HCT116 (cell line): Measurements from ENCODE around the gene STRN. TPM values are rescaled to one million over a fixed set of nuclear protein-coding genes. Genes with fewer than 3 reads are reported as not detected.

Source experiments
- ATAC-seq: fragments of 200-7000 bp; cut with Tn5 transposase; 2 replicates; pipeline ENCODE4 v1.9.1; 2020; ENCODE audit warnings: mild to moderate bottlenecking, moderate library complexity
- BruUV-seq: library from RNA; stranded (reverse); fragments of 400-500 nt; replicated peaks from 2 replicates; lab custom pipeline; 2021; lab: Mats Ljungman, UMichigan
- CTCF ChIA-PET: fragments of 300-600 bp; sonication (Branson Sonifier 250); formaldehyde crosslinking; loops from one replicate; lab custom pipeline; 2021; ENCODE audit warnings: antibody characterized with exemption; lab: Charles Lee
- POLR2A ChIA-PET: fragments of 300-600, 350-600 bp; sonication (Branson Sonifier 250); formaldehyde crosslinking; loops from one replicate; lab custom pipeline; 2021; ENCODE audit warnings: antibody characterized with exemption; lab: Charles Lee
- RAD21 ChIA-PET, 2 experiments: fragments of 300-600 bp; sonication (Branson Sonifier 250); formaldehyde crosslinking; loops; one replicate each; lab custom pipeline; 2023; ENCODE audit warnings: low total read pairs in 2 of 2; ENCODE audit not compliant: uncharacterized antibody in 2 of 2, unreplicated experiment in 2 of 2, low non-redundant PET in 1 of 2; lab: Charles Lee
- DNase-seq: peaks from one replicate; pipeline ENCODE4 v3.0.0-alpha.2; 2010; ENCODE audit warnings: low read depth, low spot score
- H2AFZ ChIP-seq: fragments of 200-600 bp; shearing (Covaris generic), sonication (generic); 2 replicates; pipeline ENCODE4 v1.6.1; 2017; ENCODE audit warnings: low read depth, mixed run types, mixed read lengths, antibody characterized with exemption, low read length; ENCODE audit not compliant: poor library complexity, severe bottlenecking
- H3K27ac ChIP-seq: 2 replicates; pipeline ENCODE4 v1.5.1; 2012; ENCODE audit warnings: low read depth, low read length
- H3K27me3 ChIP-seq: fragments of 200-600 bp; sonication (generic); 2 replicates; pipeline ENCODE4 v1.6.1; 2016; ENCODE audit warnings: mixed run types, low read length, mixed read lengths; ENCODE audit not compliant: insufficient read depth
- H3K36me3 ChIP-seq, 2 experiments: fragments of 200-500 bp in 1 of 2; fragments of 200-600 bp in 1 of 2; sonication (Bioruptor generic) in 1 of 2; sonication (generic) in 1 of 2; 2 replicates each; pipeline versions ENCODE4 v1.5.1 to v1.6.1; 2014 to 2016; ENCODE audit warnings: low read length in 2 of 2, inconsistent platforms in 1 of 2, mixed read lengths in 1 of 2, mixed run types in 1 of 2; ENCODE audit not compliant: insufficient read depth in 2 of 2, control insufficient read depth in 1 of 2
- H3K4me1 ChIP-seq, 2 experiments: fragments of 200-600 bp in 1 of 2; sonication (generic) in 1 of 2; 2 replicates each; pipeline versions ENCODE4 v1.5.1 to v1.6.1; 2012 to 2017; ENCODE audit warnings: low read length in 2 of 2, inconsistent platforms in 1 of 2, mild to moderate bottlenecking in 1 of 2, mixed read lengths in 1 of 2, mixed run types in 1 of 2, moderate library complexity in 1 of 2; ENCODE audit not compliant: insufficient read depth in 2 of 2, control insufficient read depth in 1 of 2
- H3K4me2 ChIP-seq: fragments of 200-600 bp; sonication (generic); 2 replicates; pipeline ENCODE4 v1.6.1; 2017; ENCODE audit warnings: mixed run types, low read length, mixed read lengths
- H3K4me3 ChIP-seq, 2 experiments: fragments of 200-600 bp in 1 of 2; sonication (generic) in 1 of 2; replicated peaks in 1 of 2; 2 replicates each; pipeline ENCODE4 v1.5.1; 2011 to 2016; ENCODE audit warnings: low read length in 2 of 2, control low read depth in 1 of 2, low read depth in 1 of 2, mild to moderate bottlenecking in 1 of 2, mixed read lengths in 1 of 2, mixed run types in 1 of 2
- H3K79me2 ChIP-seq: fragments of 200-600 bp; sonication (generic); 2 replicates; pipeline ENCODE4 v1.6.1; 2017; ENCODE audit warnings: mild to moderate bottlenecking, mixed run types, low read length, moderate library complexity, mixed read lengths; ENCODE audit not compliant: insufficient read depth
- H3K9ac ChIP-seq: fragments of 200-600 bp; sonication (generic); 2 replicates; pipeline ENCODE4 v1.6.1; 2016; ENCODE audit warnings: low read length, mixed read lengths
- H3K9me2 ChIP-seq: fragments of 200-600 bp; sonication (generic), shearing (Covaris generic); 2 replicates; pipeline ENCODE4 v1.6.1; 2017; ENCODE audit warnings: mixed run types, mild to moderate bottlenecking, moderate library complexity; ENCODE audit not compliant: insufficient read depth
- H3K9me3 ChIP-seq, 2 experiments: fragments of 200-500 bp in 1 of 2; fragments of 200-600 bp in 1 of 2; sonication (Bioruptor generic) in 1 of 2; sonication (generic) in 1 of 2; 2 replicates each; pipeline ENCODE4 v1.6.1; 2014 to 2017; ENCODE audit warnings: low read length in 2 of 2, mixed read lengths in 2 of 2, inconsistent platforms in 1 of 2, low read depth in 1 of 2, mild to moderate bottlenecking in 1 of 2, mixed run types in 1 of 2, moderate library complexity in 1 of 2; ENCODE audit not compliant: control insufficient read depth in 1 of 2, insufficient read depth in 1 of 2
- H4K20me1 ChIP-seq: fragments of 200-600 bp; sonication (generic), shearing (Covaris generic); 2 replicates; pipeline ENCODE4 v1.6.1; 2017; ENCODE audit warnings: mixed run types, mild to moderate bottlenecking, moderate library complexity; ENCODE audit not compliant: insufficient read depth
- CBX3 ChIP-seq: IDR thresholded peaks from 2 replicates; pipeline ENCODE4 v1.6.1; 2012; ENCODE audit warnings: low read depth
- CEBPB ChIP-seq: IDR thresholded peaks from 2 replicates; pipeline ENCODE4 v1.6.1; 2012; ENCODE audit warnings: low read depth
- EGR1 ChIP-seq: IDR thresholded peaks from 2 replicates; pipeline ENCODE4 v1.6.1; 2012; ENCODE audit warnings: low read depth
- ELF1 ChIP-seq: IDR thresholded peaks from 2 replicates; pipeline ENCODE4 v1.6.1; 2012; ENCODE audit warnings: low read depth, borderline replicate concordance
- EZH2 ChIP-seq: fragments of 200-600 bp; sonication (generic); IDR thresholded peaks from 2 replicates; pipeline ENCODE4 v1.6.1; 2017; ENCODE audit warnings: antibody characterized with exemption, mixed run types
- EZH2phosphoT487 ChIP-seq: fragments of 200-600 bp; IDR thresholded peaks from 2 replicates; pipeline ENCODE4 v1.6.1; 2018; ENCODE audit warnings: antibody characterized with exemption, borderline replicate concordance
- FOSL1 ChIP-seq: IDR thresholded peaks from 2 replicates; pipeline ENCODE4 v1.6.1; 2012; ENCODE audit warnings: low read depth
- MAX ChIP-seq: IDR thresholded peaks from 2 replicates; pipeline ENCODE4 v1.6.1; 2012
- REST ChIP-seq: IDR thresholded peaks from 2 replicates; pipeline ENCODE4 v1.6.1; 2012; ENCODE audit warnings: low read depth
- SIN3A ChIP-seq: IDR thresholded peaks from 2 replicates; pipeline ENCODE4 v1.6.1; 2012; ENCODE audit warnings: low read depth
- SP1 ChIP-seq: IDR thresholded peaks from 2 replicates; pipeline ENCODE4 v1.6.1; 2012; ENCODE audit warnings: low read depth
- SRF ChIP-seq: IDR thresholded peaks from 2 replicates; pipeline ENCODE4 v1.6.1; 2012; ENCODE audit warnings: low read depth
- YY1 ChIP-seq: IDR thresholded peaks from 2 replicates; pipeline ENCODE4 v1.6.1; 2011; ENCODE audit warnings: low read length, low read depth, moderate library complexity, mild to moderate bottlenecking; ENCODE audit not compliant: insufficient replicate concordance; ENCODE audit errors: extremely low read depth
- ZFX ChIP-seq: fragments of 450-650 bp; IDR thresholded peaks from 2 replicates; pipeline ENCODE4 v1.6.1; 2017
- ZNF274 ChIP-seq: fragments of 200-500 bp; sonication (Bioruptor generic); IDR thresholded peaks from 2 replicates; pipeline ENCODE4 v1.6.1; 2014; ENCODE audit warnings: mild to moderate bottlenecking, low read depth, low read length, inconsistent platforms
- intact Hi-C: fragments of 100-400 bp; cut with micrococcal nuclease; formaldehyde crosslinking; loops from 2 replicates; pipeline ENCODE4 v1.10.0; 2022
- total RNA-seq: library from RNA; stranded (reverse); gene quantifications from one replicate; pipeline ENCODE4 v1.2.1, GENCODE V29; 2021; ENCODE audit not compliant: unreplicated experiment
- TF ChIP-seq, protein P1 (sequence below): IDR thresholded peaks from 2 replicates; pipeline ENCODE4 v1.6.1; 2011; ENCODE audit warnings: mild to moderate bottlenecking, low read length, moderate library complexity; ENCODE audit not compliant: insufficient replicate concordance; ENCODE audit errors: extremely low read depth
- TF ChIP-seq, protein P2 (sequence below): IDR thresholded peaks from 2 replicates; pipeline ENCODE4 v1.6.1; 2012

Gene STRN
- total RNA-seq, 1 experiment from 2014 or later = 26.4 TPM

DNA sequence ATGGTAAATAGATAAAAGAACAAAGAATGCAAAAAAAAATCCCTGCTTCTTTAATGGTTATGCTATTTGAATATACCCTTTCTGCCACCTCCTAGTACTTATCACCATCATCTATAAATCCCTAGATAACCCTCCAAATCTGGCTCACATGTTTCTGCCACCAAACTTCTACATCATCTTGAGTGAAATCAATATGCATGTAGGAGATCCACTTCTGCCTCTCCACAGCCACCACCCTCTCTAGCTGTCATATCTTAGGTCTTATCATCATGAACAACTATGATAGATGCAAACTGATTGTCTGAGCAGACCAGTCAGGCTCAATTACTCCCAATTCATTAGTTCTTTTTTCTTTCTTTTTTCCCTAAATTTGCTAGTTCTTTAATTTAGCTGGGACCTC lies 55.3 kb downstream of the STRN start:
- no peaks in the 10 kb centered on the region for H3K9me3 ChIP-seq
- H3K27ac ChIP-seq = no peak overlapping the region
- no peak overlapping the region for H3K4me2 ChIP-seq
- intact Hi-C loops = no loop called here
- H3K9me2 ChIP-seq = no peaks in the 10 kb centered on the region
- no peak overlapping the region for H3K9ac ChIP-seq
- BruUV-seq = no TSS peak
- H3K36me3 ChIP-seq = no peaks in the 10 kb centered on the region
- RAD21 ChIA-PET = no interaction called here
- no peaks in the 10 kb centered on the region for H3K27me3 ChIP-seq
- no peak overlapping the region for H3K4me3 ChIP-seq
- no peaks in the 10 kb centered on the region for H3K4me1 ChIP-seq
- H4K20me1 ChIP-seq = no peaks in the 10 kb centered on the region
- POLR2A ChIA-PET = no interaction called here
- H3K79me2 ChIP-seq = no peaks in the 10 kb centered on the region
- TF ChIP-seq SRF (no peak), ELF1 (no peak), MAX (no peak), EZH2 (no peak), YY1 (no peak), EGR1 (no peak), REST (no peak), EZH2phosphoT487 (no peak), FOSL1 (no peak), SIN3A (no peak), CEBPB (no peak), SP1 (no peak), CBX3 (no peak), ZNF274 (no peak), ZFX (no peak)
- TF ChIP-seq, protein P1, sequence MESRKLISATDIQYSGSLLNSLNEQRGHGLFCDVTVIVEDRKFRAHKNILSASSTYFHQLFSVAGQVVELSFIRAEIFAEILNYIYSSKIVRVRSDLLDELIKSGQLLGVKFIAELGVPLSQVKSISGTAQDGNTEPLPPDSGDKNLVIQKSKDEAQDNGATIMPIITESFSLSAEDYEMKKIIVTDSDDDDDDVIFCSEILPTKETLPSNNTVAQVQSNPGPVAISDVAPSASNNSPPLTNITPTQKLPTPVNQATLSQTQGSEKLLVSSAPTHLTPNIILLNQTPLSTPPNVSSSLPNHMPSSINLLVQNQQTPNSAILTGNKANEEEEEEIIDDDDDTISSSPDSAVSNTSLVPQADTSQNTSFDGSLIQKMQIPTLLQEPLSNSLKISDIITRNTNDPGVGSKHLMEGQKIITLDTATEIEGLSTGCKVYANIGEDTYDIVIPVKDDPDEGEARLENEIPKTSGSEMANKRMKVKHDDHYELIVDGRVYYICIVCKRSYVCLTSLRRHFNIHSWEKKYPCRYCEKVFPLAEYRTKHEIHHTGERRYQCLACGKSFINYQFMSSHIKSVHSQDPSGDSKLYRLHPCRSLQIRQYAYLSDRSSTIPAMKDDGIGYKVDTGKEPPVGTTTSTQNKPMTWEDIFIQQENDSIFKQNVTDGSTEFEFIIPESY = no peak
- TF ChIP-seq, protein P2, sequence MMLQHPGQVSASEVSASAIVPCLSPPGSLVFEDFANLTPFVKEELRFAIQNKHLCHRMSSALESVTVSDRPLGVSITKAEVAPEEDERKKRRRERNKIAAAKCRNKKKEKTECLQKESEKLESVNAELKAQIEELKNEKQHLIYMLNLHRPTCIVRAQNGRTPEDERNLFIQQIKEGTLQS = no peak
- CTCF ChIA-PET = no interaction called here
- ATAC-seq = no peak
- H2AFZ ChIP-seq = no peak overlapping the region
- no peak for DNase-seq
